NCI-H774 (cell line): Measurements from ENCODE around the gene CD19.
"Not testable (repeated sequence)": the region's sequence is repeated elsewhere in the genome, so short reads cannot be mapped to it uniquely, and the experiment has no call there.

Experiments used
- DNase-seq: peaks from one replicate; lab custom pipeline; 2025; lab: John Stamatoyannopoulos, UW

CD19 gene

GRCh38 chr16:28936784-28937155 lies 5.0 kb downstream of the CD19 start:
- DNase-seq: no peak

GRCh38 chr16:28937222-28937876 lies 5.6 kb downstream of the CD19 start:
- DNase-seq: no peak

DNA sequence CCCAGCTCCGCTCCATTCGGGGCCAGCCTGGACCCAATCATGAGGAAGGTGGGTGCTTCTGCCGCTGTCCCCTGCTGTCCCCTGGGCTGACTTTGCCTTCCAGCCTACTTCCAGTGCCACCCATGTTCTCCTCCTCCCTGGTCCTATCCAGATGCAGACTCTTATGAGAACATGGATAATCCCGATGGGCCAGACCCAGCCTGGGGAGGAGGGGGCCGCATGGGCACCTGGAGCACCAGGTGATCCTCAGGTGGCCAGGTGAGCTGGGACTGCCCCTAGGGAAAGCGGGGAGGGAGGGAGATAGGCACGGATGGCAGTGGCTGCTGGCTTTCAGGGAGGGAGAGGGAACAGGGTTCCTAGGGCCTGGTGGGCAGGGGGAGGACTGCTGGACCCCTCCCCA lies 7.0 kb downstream of the CD19 start:
- DNase-seq: no peak

- DNase-seq: not testable (repeated sequence)
Measured at GRCh38 chr16:28939825-28940224, 8.1 kb downstream of the CD19 start.

GRCh38 chr16:28943281-28943680 lies 11.5 kb downstream of the CD19 start:
- no peak for DNase-seq

DNA sequence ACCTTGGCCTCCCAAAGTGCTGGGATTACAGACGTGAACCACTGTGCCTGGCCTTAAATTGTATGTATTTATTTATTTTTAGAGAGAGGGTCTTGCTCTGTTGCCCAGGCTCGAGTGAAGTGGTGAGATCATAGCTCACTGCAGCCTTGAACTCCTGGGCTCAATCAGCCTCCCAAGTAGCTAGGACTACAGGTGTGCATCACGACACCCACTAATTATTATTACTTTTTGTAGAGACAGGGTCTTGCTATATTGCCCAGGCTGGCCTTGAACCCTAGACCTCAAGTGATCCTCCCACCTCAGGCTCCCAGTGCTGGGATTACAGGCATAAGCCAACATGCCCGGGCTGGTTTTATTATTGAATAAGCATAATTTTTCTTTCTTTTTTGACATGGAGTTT lies 14.9 kb downstream of the CD19 start:
- DNase-seq: no peak

DNA sequence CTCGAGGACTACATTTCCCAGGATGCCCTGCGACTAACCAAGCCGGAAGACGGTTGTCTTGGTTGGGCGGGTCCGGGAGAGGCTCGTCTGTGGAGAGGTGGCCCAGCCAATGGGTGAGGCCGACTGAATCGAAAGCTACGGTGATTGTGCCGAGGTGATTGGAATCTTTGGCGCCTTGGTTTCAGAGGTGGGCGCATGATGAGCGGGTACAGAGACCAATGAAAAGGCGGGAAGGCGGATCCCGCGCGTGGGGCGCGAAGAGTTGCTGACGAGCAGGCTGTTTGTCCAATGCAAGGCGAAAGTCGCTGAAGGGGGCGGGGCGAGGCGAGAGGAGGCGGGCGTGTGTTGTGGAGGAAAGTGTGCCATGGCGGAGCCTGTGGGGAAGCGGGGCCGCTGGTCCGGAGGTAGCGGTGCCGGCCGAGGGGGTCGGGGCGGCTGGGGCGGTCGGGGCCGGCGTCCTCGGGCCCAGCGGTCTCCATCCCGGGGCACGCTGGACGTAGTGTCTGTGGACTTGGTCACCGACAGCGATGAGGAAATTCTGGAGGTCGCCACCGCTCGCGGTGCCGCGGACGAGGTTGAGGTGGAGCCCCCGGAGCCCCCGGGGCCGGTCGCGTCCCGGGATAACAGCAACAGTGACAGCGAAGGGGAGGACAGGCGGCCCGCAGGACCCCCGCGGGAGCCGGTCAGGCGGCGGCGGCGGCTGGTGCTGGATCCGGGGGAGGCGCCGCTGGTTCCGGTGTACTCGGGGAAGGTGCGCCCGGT lies 19.1 kb downstream of the CD19 start, which contains the start of gene NFATC2IP:
TSS of gene NFATC2IP (plus strand) at position 290 of the 762 bp plus-strand sequence. CDS start at position 365, 75 bp downstream.
- peak; percentile 99 for DNase-seq

DNA sequence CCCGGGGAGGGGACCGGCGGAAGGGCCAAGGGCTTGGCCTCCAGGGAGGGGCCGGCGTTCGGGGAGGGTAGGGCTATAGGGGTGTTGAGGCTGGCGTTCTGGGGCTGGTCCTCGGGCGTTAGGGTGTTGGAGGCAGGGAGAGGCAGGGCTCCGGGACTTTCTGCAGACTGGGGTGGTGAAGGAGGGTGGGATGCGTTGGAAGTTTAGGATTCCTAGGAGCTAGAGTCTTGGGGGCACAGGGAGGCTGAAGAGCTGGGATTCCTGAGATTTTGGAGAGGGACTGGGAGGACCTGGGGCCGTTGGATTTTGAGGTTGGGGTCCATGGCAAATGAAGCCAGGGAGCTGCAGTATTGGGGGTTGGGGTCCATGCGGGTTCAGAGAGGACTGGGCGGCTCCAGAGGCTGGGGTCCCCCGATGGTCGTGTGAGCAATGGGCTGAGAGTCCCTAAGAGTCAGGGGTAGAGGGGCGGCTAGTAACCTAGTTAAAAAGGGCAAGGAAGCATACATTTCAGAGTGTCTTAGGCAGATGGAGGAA lies 19.7 kb downstream of the CD19 start:
- DNase-seq: no peak

DNA sequence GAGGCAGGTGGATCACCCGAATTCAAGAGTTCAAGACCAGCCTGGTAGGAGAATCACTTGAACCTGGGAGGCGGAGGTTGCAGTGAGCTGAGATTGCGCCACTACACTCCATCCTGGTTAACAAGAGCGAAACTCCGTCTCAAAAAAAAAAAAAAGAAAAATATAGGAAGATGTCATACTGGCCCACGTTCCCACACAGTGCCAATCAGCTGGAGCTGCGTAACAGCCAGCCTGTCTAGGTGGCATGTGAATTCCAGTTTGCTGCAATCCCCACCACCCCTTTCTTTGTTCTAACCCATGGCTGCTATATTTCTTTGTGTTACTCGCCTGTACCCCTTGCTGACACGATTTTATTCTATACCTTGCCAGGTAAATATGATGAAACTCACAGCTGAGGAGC lies 26.4 kb downstream of the CD19 start:
- DNase-seq: no peak

DNA sequence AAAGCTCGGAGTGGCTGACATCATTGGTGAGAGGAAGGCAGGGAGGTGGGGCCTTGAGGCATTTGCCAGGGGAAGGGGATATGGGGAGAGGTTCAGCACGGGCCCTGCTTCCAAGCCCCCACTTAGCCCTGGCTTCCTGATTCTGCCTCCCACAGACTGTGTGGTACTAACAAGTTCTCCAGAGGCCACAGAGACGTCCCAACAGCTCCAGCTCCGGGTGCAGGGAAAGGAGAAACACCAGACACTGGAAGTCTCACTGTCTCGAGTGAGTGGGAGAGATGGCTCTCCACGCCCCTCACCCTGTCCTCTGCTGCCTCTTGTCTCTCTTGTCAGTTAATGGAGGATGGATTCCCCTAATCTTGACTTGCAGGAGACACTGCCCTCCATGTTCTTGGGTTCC lies 27.1 kb downstream of the CD19 start:
- DNase-seq: no peak

GRCh38 chr16:28964072-28964471 lies 32.3 kb downstream of the CD19 start:
- DNase-seq: no peak

DNA sequence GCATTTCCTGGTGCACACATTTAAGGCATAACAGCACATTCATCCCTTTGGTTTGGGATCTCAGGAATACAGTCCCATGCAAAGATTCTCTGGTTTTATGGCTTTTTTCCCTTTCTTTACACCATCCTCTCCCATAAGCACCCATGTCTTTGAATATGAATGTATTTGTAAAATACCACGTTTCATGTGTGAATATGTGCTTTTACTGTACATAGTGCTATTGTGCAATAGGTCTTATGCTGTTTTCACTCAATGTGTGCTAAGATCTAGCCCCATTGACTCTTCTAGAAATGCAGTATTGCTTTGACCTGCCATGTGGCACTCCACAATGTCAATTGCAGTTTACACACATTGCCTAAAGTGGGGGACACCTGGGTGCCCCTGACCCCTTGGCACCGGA lies 32.7 kb downstream of the CD19 start:
- DNase-seq: no peak

DNA sequence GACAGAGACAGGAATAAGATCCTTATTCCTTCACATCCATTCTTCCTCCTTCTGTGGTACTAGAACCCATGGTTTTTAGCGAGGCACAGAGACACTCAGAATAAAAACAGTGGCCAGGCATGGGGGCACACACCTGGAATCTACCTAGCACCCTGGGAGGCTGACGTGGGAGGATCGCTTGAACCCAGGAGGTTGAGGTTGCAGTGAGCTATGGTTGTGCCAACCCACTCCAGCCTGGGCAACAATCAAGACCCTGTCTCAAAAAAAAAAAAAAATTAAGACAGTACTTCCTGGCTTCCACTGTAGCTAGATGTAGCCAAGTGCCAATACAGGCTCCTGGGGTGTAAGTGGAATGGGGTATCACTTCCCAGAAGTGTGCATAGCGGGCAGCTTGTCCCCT lies 35.4 kb downstream of the CD19 start:
- DNase-seq: no peak

GRCh38 chr16:28969696-28970095 lies 37.9 kb downstream of the CD19 start:
- DNase-seq: not testable (repeated sequence)

- peak; percentile 9 for DNase-seq
Measured at GRCh38 chr16:28974007-28974436, 42.3 kb downstream of the CD19 start.

DNA sequence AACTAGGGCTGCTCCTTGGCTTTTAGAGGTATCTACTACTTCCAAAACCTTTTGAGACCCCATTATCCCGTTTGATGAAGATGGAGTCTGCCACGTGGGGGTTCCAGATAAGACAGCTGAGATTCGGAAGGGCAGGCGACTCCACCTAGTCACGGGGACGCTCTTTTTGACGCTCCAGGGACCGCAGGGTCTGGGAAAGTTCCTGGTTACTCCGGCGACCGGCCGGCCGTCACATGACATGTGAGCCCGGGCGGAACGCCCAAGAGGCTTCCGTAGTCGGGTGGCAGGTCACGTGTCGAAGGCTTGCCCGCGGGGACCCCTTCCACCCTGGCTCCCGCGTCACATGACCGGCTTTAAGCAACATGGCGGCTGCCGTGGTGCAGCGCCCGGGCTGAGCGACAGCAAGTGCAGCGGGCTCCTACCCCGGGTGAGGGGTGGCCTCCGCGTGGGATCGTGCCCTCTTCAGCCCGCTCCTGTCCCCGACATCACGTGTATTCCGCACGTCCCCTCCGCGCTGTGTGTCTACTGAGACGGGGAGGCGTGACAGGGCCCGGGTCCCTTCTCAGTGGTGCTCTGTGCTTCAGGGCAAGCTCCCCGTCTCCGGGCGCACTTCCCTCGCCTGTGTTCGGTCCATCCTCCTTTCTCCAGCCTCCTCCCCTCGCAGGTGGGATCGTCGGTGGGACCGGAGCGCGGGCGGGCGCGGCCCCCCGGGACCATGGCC lies 42.8 kb downstream of the CD19 start, which contains the start of gene SPNS1:
TSS of gene SPNS1 (plus strand) at position 342 of the 721 bp plus-strand sequence. CDS start at position 716, 374 bp downstream.
- DNase-seq: peak; percentile 90

GRCh38 chr16:28975158-28975599 lies 43.4 kb downstream of the CD19 start:
- DNase-seq: no peak

DNA sequence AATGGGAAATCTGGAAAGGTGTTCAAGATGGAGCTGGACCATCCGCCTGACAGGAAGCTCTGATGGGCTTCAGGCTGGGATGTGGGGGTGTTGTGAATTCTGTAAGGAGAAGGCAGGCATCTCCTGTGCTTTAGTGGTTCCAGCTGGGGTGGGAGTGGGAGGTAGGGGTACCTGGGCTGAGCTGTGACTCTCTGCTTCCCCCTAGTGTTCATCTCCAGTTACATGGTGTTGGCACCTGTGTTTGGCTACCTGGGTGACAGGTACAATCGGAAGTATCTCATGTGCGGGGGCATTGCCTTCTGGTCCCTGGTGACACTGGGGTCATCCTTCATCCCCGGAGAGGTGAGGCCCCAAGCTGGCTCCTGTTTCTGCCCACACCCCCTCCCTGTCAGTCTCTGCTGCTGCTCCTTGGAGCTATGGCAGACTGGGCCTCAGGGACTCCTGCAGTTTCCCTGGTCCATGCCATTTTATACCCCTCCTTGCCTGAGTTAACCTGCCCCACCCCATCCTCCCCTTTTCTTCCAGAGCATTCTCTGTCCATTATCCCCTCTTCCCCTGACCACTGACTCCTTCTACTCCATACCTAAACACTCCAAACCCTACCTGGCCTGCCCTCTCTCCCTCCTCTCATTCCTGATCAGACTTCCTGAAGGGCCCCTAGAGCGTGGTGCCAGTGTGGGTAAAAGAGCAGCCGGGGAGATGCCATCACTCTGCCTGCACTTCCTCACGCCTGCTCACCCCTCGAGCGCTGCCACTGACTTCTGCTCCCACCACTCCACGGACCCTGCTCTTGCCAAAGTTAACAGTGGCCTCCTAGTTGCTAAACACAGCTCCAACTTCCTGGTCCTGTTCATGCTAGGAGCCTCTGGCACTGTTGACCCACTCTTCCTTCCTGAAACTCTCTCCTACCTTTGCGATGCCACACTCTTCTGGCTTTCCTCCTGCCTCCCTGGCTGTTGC lies 46.2 kb downstream of the CD19 start:
- no peak for DNase-seq

GRCh38 chr16:28980330-28980729 lies 48.6 kb downstream of the CD19 start:
- not testable (repeated sequence) for DNase-seq

GRCh38 chr16:28980929-28981328 lies 49.2 kb downstream of the CD19 start:
- no peak for DNase-seq

GRCh38 chr16:28981517-28981916 lies 49.7 kb downstream of the CD19 start:
- DNase-seq: no peak
